Stimulated activated memory B cell treated with anti-CD40 and anti-IgM and Interleukin-4, amounts not matched to agents 10 μg/mL and 1 μg/mL and 100 μg/mL, for 72 hours (primary cell): Measurements from ENCODE around the gene AMOTL1.

Experiments
- ATAC-seq: fragments of 150-1000 bp; cut with Tn5 transposase; 2 replicates; pipeline ENCODE4 v1.10.0; 2021
- H3K27ac Mint-ChIP-seq: one replicate; pipeline ENCODE4 v1.8.0; 2022; ENCODE audit warnings: mild to moderate bottlenecking, mixed read lengths
- H3K27me3 Mint-ChIP-seq: one replicate; pipeline ENCODE4 v1.8.0; 2022; ENCODE audit warnings: mixed read lengths
- H3K36me3 Mint-ChIP-seq: one replicate; pipeline ENCODE4 v1.8.0; 2022; ENCODE audit warnings: mixed read lengths
- H3K4me1 Mint-ChIP-seq: one replicate; pipeline ENCODE4 v1.8.0; 2022; ENCODE audit warnings: mixed read lengths
- H3K4me3 Mint-ChIP-seq: one replicate; pipeline ENCODE4 v1.8.0; 2022; ENCODE audit warnings: mild to moderate bottlenecking, moderate library complexity, mixed read lengths
- H3K9me3 Mint-ChIP-seq: one replicate; pipeline ENCODE4 v1.8.0; 2022; ENCODE audit warnings: mixed read lengths

The AMOTL1 gene

GRCh38 chr11:94754335-94754734 lies 13.8 kb upstream of the AMOTL1 start:
- H3K4me3 Mint-ChIP-seq = no peak overlapping the region
- H3K9me3 Mint-ChIP-seq = no peaks in the 10 kb centered on the region
- no peaks in the 10 kb centered on the region for H3K4me1 Mint-ChIP-seq
- no peak overlapping the region for H3K27ac Mint-ChIP-seq
- H3K36me3 Mint-ChIP-seq = no peaks in the 10 kb centered on the region
- peaks cover 24% of the 10 kb centered on the region for H3K27me3 Mint-ChIP-seq
- ATAC-seq = no peak

- Mint-ChIP-seq H3K27ac (no peak overlapping the region), H3K27me3 (peaks cover 24% of the 10 kb centered on the region), H3K36me3 (no peaks in the 10 kb centered on the region), H3K9me3 (no peaks in the 10 kb centered on the region), H3K4me3 (no peak overlapping the region), H3K4me1 (no peaks in the 10 kb centered on the region)
- no peak for ATAC-seq
Observed at GRCh38 chr11:94754819-94755218, 13.3 kb upstream of the AMOTL1 start.

GRCh38 chr11:94755494-94755893 lies 12.7 kb upstream of the AMOTL1 start:
- H3K27me3 Mint-ChIP-seq = peaks cover 20% of the 10 kb centered on the region
- H3K9me3 Mint-ChIP-seq = no peaks in the 10 kb centered on the region
- no peak overlapping the region for H3K4me3 Mint-ChIP-seq
- H3K27ac Mint-ChIP-seq = no peak overlapping the region
- no peaks in the 10 kb centered on the region for H3K36me3 Mint-ChIP-seq
- H3K4me1 Mint-ChIP-seq = no peaks in the 10 kb centered on the region
- ATAC-seq = no peak

GRCh38 chr11:94757037-94757735 lies 11.0 kb upstream of the AMOTL1 start:
- ATAC-seq = no peak
- H3K36me3 Mint-ChIP-seq = no peaks in the 10 kb centered on the region

GRCh38 chr11:94758666-94759065 lies 9.5 kb upstream of the AMOTL1 start:
- no peaks in the 10 kb centered on the region for H3K27me3 Mint-ChIP-seq
- H3K4me3 Mint-ChIP-seq = no peak overlapping the region
- no peaks in the 10 kb centered on the region for H3K36me3 Mint-ChIP-seq
- no peak overlapping the region for H3K27ac Mint-ChIP-seq
- H3K4me1 Mint-ChIP-seq = no peaks in the 10 kb centered on the region
- ATAC-seq = no peak
- no peaks in the 10 kb centered on the region for H3K9me3 Mint-ChIP-seq

More at GRCh38 chr11:94757037-94757735, 11.0 kb upstream of the AMOTL1 start:
- Mint-ChIP-seq H3K27me3 (peaks cover 4% of the 10 kb centered on the region), H3K27ac (no peak overlapping the region), H3K9me3 (no peaks in the 10 kb centered on the region), H3K4me3 (no peak overlapping the region), H3K4me1 (no peaks in the 10 kb centered on the region)

GRCh38 chr11:94759522-94759921 lies 8.6 kb upstream of the AMOTL1 start:
- no peaks in the 10 kb centered on the region for H3K36me3 Mint-ChIP-seq
- no peak for ATAC-seq
- no peak overlapping the region for H3K4me3 Mint-ChIP-seq
- H3K27me3 Mint-ChIP-seq = no peaks in the 10 kb centered on the region
- no peaks in the 10 kb centered on the region for H3K9me3 Mint-ChIP-seq
- H3K27ac Mint-ChIP-seq = no peak overlapping the region
- H3K4me1 Mint-ChIP-seq = no peaks in the 10 kb centered on the region

- H3K4me1 Mint-ChIP-seq = no peaks in the 10 kb centered on the region
- no peak overlapping the region for H3K4me3 Mint-ChIP-seq
- H3K27ac Mint-ChIP-seq = no peak overlapping the region
- no peaks in the 10 kb centered on the region for H3K36me3 Mint-ChIP-seq
- no peaks in the 10 kb centered on the region for H3K9me3 Mint-ChIP-seq
- no peaks in the 10 kb centered on the region for H3K27me3 Mint-ChIP-seq
- ATAC-seq = no peak
Observed at GRCh38 chr11:94760296-94760695, 7.9 kb upstream of the AMOTL1 start.

- H3K27ac Mint-ChIP-seq = no peak overlapping the region
- H3K36me3 Mint-ChIP-seq = no peaks in the 10 kb centered on the region
- no peak overlapping the region for H3K4me3 Mint-ChIP-seq
- no peaks in the 10 kb centered on the region for H3K27me3 Mint-ChIP-seq
- H3K9me3 Mint-ChIP-seq = no peaks in the 10 kb centered on the region
- no peaks in the 10 kb centered on the region for H3K4me1 Mint-ChIP-seq
- no peak for ATAC-seq
Observed at GRCh38 chr11:94762208-94762607, 5.9 kb upstream of the AMOTL1 start.

GRCh38 chr11:94762995-94763394 lies 5.2 kb upstream of the AMOTL1 start:
- Mint-ChIP-seq H3K9me3 (no peaks in the 10 kb centered on the region), H3K27ac (no peak overlapping the region), H3K4me1 (peaks cover 5% of the 10 kb centered on the region), H3K4me3 (no peak overlapping the region), H3K36me3 (no peaks in the 10 kb centered on the region), H3K27me3 (no peaks in the 10 kb centered on the region)
- no peak for ATAC-seq

- Mint-ChIP-seq H3K27me3 (peaks cover 28% of the 10 kb centered on the region), H3K36me3 (no peaks in the 10 kb centered on the region), H3K4me1 (peaks cover 12% of the 10 kb centered on the region), H3K9me3 (no peaks in the 10 kb centered on the region), H3K4me3 (no peak overlapping the region), H3K27ac (no peak overlapping the region)
- no peak for ATAC-seq
Observed at GRCh38 chr11:94766713-94767206, 1.4 kb upstream of the AMOTL1 start.

GRCh38 chr11:94767291-94767690 lies 865 bp upstream of the AMOTL1 start:
- Mint-ChIP-seq H3K4me1 (peaks cover 12% of the 10 kb centered on the region), H3K9me3 (no peaks in the 10 kb centered on the region), H3K27ac (no peak overlapping the region), H3K4me3 (no peak overlapping the region), H3K27me3 (peaks cover 33% of the 10 kb centered on the region), H3K36me3 (no peaks in the 10 kb centered on the region)
- no peak for ATAC-seq

- H3K27me3 Mint-ChIP-seq = peaks cover 48% of the 10 kb centered on the region
- no peak overlapping the region for H3K27ac Mint-ChIP-seq
- H3K4me1 Mint-ChIP-seq = peaks cover 12% of the 10 kb centered on the region
- peak overlapping the region; percentile 53 for H3K4me3 Mint-ChIP-seq
- no peaks in the 10 kb centered on the region for H3K36me3 Mint-ChIP-seq
- ATAC-seq = no peak
- H3K9me3 Mint-ChIP-seq = no peaks in the 10 kb centered on the region
Observed at GRCh38 chr11:94768602-94769541, 716 bp downstream of the AMOTL1 start.

- Mint-ChIP-seq H3K36me3 (no peaks in the 10 kb centered on the region), H3K9me3 (no peaks in the 10 kb centered on the region), H3K4me1 (peaks cover 12% of the 10 kb centered on the region), H3K4me3 (no peak overlapping the region), H3K27me3 (peaks cover 48% of the 10 kb centered on the region), H3K27ac (no peak overlapping the region)
- no peak for ATAC-seq
Observed at GRCh38 chr11:94769880-94770279, 1.7 kb downstream of the AMOTL1 start.

- no peaks in the 10 kb centered on the region for H3K9me3 Mint-ChIP-seq
- peaks cover 12% of the 10 kb centered on the region for H3K4me1 Mint-ChIP-seq
- H3K27ac Mint-ChIP-seq = no peak overlapping the region
- H3K27me3 Mint-ChIP-seq = peaks cover 48% of the 10 kb centered on the region
- H3K36me3 Mint-ChIP-seq = no peaks in the 10 kb centered on the region
- no peak for ATAC-seq
- H3K4me3 Mint-ChIP-seq = no peak overlapping the region
Observed at GRCh38 chr11:94770563-94771120, 2.5 kb downstream of the AMOTL1 start.

- Mint-ChIP-seq H3K4me3 (no peak overlapping the region), H3K27me3 (peaks cover 51% of the 10 kb centered on the region)
Observed at GRCh38 chr11:94771390-94771789, 3.2 kb downstream of the AMOTL1 start.

More at GRCh38 chr11:94771390-94771789, 3.2 kb downstream of the AMOTL1 start:
- peaks cover 12% of the 10 kb centered on the region for H3K4me1 Mint-ChIP-seq
- H3K36me3 Mint-ChIP-seq = no peaks in the 10 kb centered on the region
- ATAC-seq = no peak
- H3K9me3 Mint-ChIP-seq = no peaks in the 10 kb centered on the region
- H3K27ac Mint-ChIP-seq = no peak overlapping the region
